LNCAP (cell line): Measurements from ENCODE around the gene PRELID1.

Experiments
- CTCF ChIP-seq: fragments of 450-650 bp; IDR thresholded peaks from 2 replicates; pipeline ENCODE4 v1.5.1; 2017; ENCODE audit warnings: mild to moderate bottlenecking

Gene PRELID1

GRCh38 chr5:177355162-177355867 is 51.7 kb downstream of the PRELID1 start:
- TF ChIP-seq CTCF = no peak

GRCh38 chr5:177355868-177356168 is 52.2 kb downstream of the PRELID1 start:
- no peak for TF ChIP-seq CTCF
